A549 (cell line): ENCODE measurements around the gene PDS5A. TPM values are rescaled to one million over a fixed set of nuclear protein-coding genes. Genes with fewer than 3 reads are reported as not detected.

ENCODE experiments used
- ATAC-seq, 2 experiments: fragments of 200-7000 bp in 1 of 2; fragments of >200 bp in 1 of 2; cut with Nextera tagmentation in 1 of 2; cut with Tn5 transposase in 1 of 2; 3 replicates each; pipeline versions ENCODE4 v1.8.0 to v1.9.1; 2018 to 2020; ENCODE audit warnings: mild to moderate bottlenecking in 1 of 2, moderate library complexity in 1 of 2
- CTCF ChIA-PET: fragments of 300-600 bp; sonication (Branson Sonifier 250); formaldehyde crosslinking; extraction: SDS; loops from one replicate; lab custom pipeline; 2021; ENCODE audit warnings: antibody characterized with exemption, inconsistent platforms; lab: Yijun Ruan, JAX
- POLR2A ChIA-PET: fragments of 350-600 bp; formaldehyde crosslinking; extraction: SDS; loops from one replicate; lab custom pipeline; 2021; ENCODE audit warnings: antibody characterized with exemption, inconsistent platforms; lab: Yijun Ruan, JAX
- DNase-seq, 2 experiments: peaks; one replicate each; pipeline versions ENCODE4 v3.0.0 to v3.0.0-alpha.2; 2011 to 2016; ENCODE audit warnings: low read depth in 1 of 2, low spot score in 1 of 2
- FAIRE-seq: peaks from 2 replicates; lab custom pipeline; 2011; peaks lifted over from hg19 to GRCh38; lab: Jason Lieb, UNC
- H3K27ac ChIP-seq, 2 experiments: fragments of >200 bp; sonication (Bioruptor Twin); formaldehyde crosslinking; 3 replicates each; pipeline ENCODE4 v1.5.1; 2016 to 2017
- H3K4me1 ChIP-seq: fragments of >200 bp; sonication (Bioruptor Twin); formaldehyde crosslinking; 3 replicates; pipeline ENCODE4 v1.6.1; 2016
- H3K4me2 ChIP-seq: fragments of >200 bp; sonication (Bioruptor Twin); formaldehyde crosslinking; 3 replicates; pipeline ENCODE4 v1.6.1; 2016
- H3K4me3 ChIP-seq: fragments of >200 bp; sonication (Bioruptor Twin); formaldehyde crosslinking; 3 replicates; pipeline ENCODE4 v1.5.1; 2016
- H3K9me3 ChIP-seq: fragments of >200 bp; sonication (Bioruptor Twin); formaldehyde crosslinking; 3 replicates; pipeline ENCODE4 v1.6.1; 2016
- CBX2 ChIP-seq: fragments of 200-600 bp; sonication (generic); IDR thresholded peaks from 2 replicates; pipeline ENCODE4 v1.6.1; 2016; ENCODE audit warnings: low read depth, mild to moderate bottlenecking, borderline replicate concordance
- CHD4 ChIP-seq: fragments of 200-600 bp; sonication (generic); IDR thresholded peaks from 2 replicates; pipeline ENCODE4 v1.6.1; 2016; ENCODE audit warnings: antibody characterized with exemption, mild to moderate bottlenecking, borderline replicate concordance
- EP300 ChIP-seq, 2 experiments: fragments of >200 bp; sonication (Bioruptor Twin); formaldehyde crosslinking; IDR thresholded peaks; 2 replicates in 1 of 2; 3 replicates in 1 of 2; pipeline ENCODE4 v1.6.1; 2016 to 2017
- FOSL2 ChIP-seq, 2 experiments: fragments of 450-650 bp in 1 of 2; fragments of >200 bp in 1 of 2; sonication (Bioruptor Twin) in 1 of 2; formaldehyde crosslinking; IDR thresholded peaks; 2 replicates each; pipeline versions ENCODE4 v1.5.0 to v1.6.1; 2016 to 2020; ENCODE audit warnings: mild to moderate bottlenecking in 1 of 2, moderate library complexity in 1 of 2
- HEYL ChIP-seq: fragments of 250-450 bp; sonication (Bioruptor Pico); IDR thresholded peaks from 2 replicates; pipeline ENCODE4 v1.8.0; 2021; ENCODE audit warnings: mild to moderate bottlenecking, moderate library complexity
- HOXA7 ChIP-seq: fragments of 250-450 bp; sonication (Bioruptor Pico); IDR thresholded peaks from 2 replicates; pipeline ENCODE4 v1.5.0; 2020; ENCODE audit warnings: mild to moderate bottlenecking, moderate library complexity
- HOXB13 ChIP-seq: fragments of 250-450 bp; sonication (Bioruptor Pico); IDR thresholded peaks from 2 replicates; pipeline ENCODE4 v1.5.0; 2020; ENCODE audit warnings: low read depth, mild to moderate bottlenecking, moderate library complexity
- MAFK ChIP-seq: fragments of 450-650 bp; IDR thresholded peaks from 2 replicates; pipeline ENCODE4 v1.6.1; 2014; ENCODE audit not compliant: partially characterized antibody
- MYC ChIP-seq: IDR thresholded peaks from 2 replicates; pipeline ENCODE4 v1.6.1; 2012; ENCODE audit warnings: mild to moderate bottlenecking, inconsistent platforms, low read length, improper control_type of control experiment, borderline replicate concordance
- NR3C1 ChIP-seq: fragments of >200 bp; sonication (Bioruptor Twin); formaldehyde crosslinking; IDR thresholded peaks from 3 replicates; pipeline ENCODE4 v1.6.1; 2017
- PHF8 ChIP-seq: fragments of 200-600 bp; sonication (generic); IDR thresholded peaks from 2 replicates; pipeline ENCODE4 v1.6.1; 2016; ENCODE audit warnings: low read depth, mild to moderate bottlenecking, antibody characterized with exemption, moderate library complexity, borderline replicate concordance
- RCOR1 ChIP-seq: fragments of 150-350 bp; IDR thresholded peaks from 2 replicates; pipeline ENCODE4 v1.6.1; 2014; ENCODE audit warnings: antibody characterized with exemption, low read length, low read depth
- RNF2 ChIP-seq: fragments of 200-600 bp; sonication (generic); IDR thresholded peaks from 2 replicates; pipeline ENCODE4 v1.6.1; 2016; ENCODE audit warnings: low read depth, mild to moderate bottlenecking, antibody characterized with exemption, moderate library complexity, borderline replicate concordance
- TFCP2L1 ChIP-seq: fragments of 250-450 bp; sonication (Bioruptor Pico); IDR thresholded peaks from 2 replicates; pipeline ENCODE4 v1.5.0; 2021; ENCODE audit warnings: mild to moderate bottlenecking
- TP53 ChIP-seq: fragments of 250-450 bp; sonication (Bioruptor Pico); IDR thresholded peaks from 2 replicates; pipeline ENCODE4 v1.5.0; 2021; ENCODE audit warnings: mild to moderate bottlenecking, moderate library complexity
- ZSCAN20 ChIP-seq: fragments of 250-450 bp; sonication (Bioruptor Pico); IDR thresholded peaks from 2 replicates; pipeline ENCODE4 v1.8.0; 2022; ENCODE audit warnings: mild to moderate bottlenecking, moderate library complexity
- WGBS: methylation state at CpG from one replicate; pipeline ENCODE4 v1.1.6; 2017; ENCODE audit errors: missing lambda C conversion rate; 5-methylcytosine and 5-hydroxymethylcytosine counted together
- polyA plus RNA-seq, 4 experiments: library from polyadenylated mRNA; depleted of rRNA in 3 of 4; stranded (reverse); fragments of >200 nt; fragmentation: RNase III in 1 of 4; extraction: RNeasy Plus Mini Kit Qiagen cat#74134 plus additional on column Dnase treatment in 1 of 4; gene quantifications; 2 replicates in 3 of 4; 3 replicates in 1 of 4; pipeline ENCODE4 v1.2.3, GENCODE V29; 2011 to 2017
- TF ChIP-seq, protein P1 (sequence below): fragments of 200-600 bp; sonication (generic); IDR thresholded peaks from 2 replicates; pipeline ENCODE4 v1.6.1; 2016; ENCODE audit warnings: antibody characterized with exemption, mild to moderate bottlenecking, moderate library complexity
- TF ChIP-seq, protein P2 (sequence below): fragments of >200 bp; sonication (Bioruptor Twin); formaldehyde crosslinking; IDR thresholded peaks from 2 replicates; pipeline ENCODE4 v1.6.1; 2016
- TF ChIP-seq, protein P3 (sequence below): IDR thresholded peaks from 2 replicates; pipeline ENCODE4 v1.6.1; 2012
- TF ChIP-seq, protein P4 (sequence below): fragments of 250-450 bp; sonication (Bioruptor Pico); IDR thresholded peaks from 2 replicates; pipeline ENCODE4 v1.5.0; 2021; ENCODE audit warnings: mild to moderate bottlenecking, moderate library complexity, borderline replicate concordance

PDS5A gene
- polyA plus RNA-seq, 2 of the 4 experiments (the other 2 are of a cell fraction), result 33.0 to 87.5 TPM

- TF ChIP-seq TFCP2L1, result no peak
- TF ChIP-seq, all 56 proteins: peak for 0
Observed at GRCh38 chr4:39850727-39851126, 127.0 kb downstream of the PDS5A start (continued).

- CTCF ChIA-PET, result no interaction called here
- ATAC-seq (no peak), FAIRE-seq (no peak)
- no peak overlapping the region for H3K4me3 ChIP-seq
- WGBS, result 59% methylated on average over 1 of the region's 1 CpG
- TF ChIP-seq HOXA7 (CRISPR knock-in tag) (no peak), HOXB13 (CRISPR knock-in tag) (no peak), CBX2 (no peak), TP53 (CRISPR knock-in tag) (no peak), PHF8 (no peak), EP300 (IDR thresholded peaks at IDR 0.05) (no peak), MYC (no peak), RNF2 (no peak), TFCP2L1 (no peak), RCOR1 (no peak), HEYL (CRISPR knock-in tag) (no peak), NR3C1 (no peak)
- TF ChIP-seq, protein P1, sequence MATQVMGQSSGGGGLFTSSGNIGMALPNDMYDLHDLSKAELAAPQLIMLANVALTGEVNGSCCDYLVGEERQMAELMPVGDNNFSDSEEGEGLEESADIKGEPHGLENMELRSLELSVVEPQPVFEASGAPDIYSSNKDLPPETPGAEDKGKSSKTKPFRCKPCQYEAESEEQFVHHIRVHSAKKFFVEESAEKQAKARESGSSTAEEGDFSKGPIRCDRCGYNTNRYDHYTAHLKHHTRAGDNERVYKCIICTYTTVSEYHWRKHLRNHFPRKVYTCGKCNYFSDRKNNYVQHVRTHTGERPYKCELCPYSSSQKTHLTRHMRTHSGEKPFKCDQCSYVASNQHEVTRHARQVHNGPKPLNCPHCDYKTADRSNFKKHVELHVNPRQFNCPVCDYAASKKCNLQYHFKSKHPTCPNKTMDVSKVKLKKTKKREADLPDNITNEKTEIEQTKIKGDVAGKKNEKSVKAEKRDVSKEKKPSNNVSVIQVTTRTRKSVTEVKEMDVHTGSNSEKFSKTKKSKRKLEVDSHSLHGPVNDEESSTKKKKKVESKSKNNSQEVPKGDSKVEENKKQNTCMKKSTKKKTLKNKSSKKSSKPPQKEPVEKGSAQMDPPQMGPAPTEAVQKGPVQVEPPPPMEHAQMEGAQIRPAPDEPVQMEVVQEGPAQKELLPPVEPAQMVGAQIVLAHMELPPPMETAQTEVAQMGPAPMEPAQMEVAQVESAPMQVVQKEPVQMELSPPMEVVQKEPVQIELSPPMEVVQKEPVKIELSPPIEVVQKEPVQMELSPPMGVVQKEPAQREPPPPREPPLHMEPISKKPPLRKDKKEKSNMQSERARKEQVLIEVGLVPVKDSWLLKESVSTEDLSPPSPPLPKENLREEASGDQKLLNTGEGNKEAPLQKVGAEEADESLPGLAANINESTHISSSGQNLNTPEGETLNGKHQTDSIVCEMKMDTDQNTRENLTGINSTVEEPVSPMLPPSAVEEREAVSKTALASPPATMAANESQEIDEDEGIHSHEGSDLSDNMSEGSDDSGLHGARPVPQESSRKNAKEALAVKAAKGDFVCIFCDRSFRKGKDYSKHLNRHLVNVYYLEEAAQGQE, result no peak
- TF ChIP-seq, protein P2, sequence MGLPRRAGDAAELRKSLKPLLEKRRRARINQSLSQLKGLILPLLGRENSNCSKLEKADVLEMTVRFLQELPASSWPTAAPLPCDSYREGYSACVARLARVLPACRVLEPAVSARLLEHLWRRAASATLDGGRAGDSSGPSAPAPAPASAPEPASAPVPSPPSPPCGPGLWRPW, result no peak
- TF ChIP-seq, protein P3, sequence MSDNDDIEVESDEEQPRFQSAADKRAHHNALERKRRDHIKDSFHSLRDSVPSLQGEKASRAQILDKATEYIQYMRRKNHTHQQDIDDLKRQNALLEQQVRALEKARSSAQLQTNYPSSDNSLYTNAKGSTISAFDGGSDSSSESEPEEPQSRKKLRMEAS, result no peak
- TF ChIP-seq, protein P4, sequence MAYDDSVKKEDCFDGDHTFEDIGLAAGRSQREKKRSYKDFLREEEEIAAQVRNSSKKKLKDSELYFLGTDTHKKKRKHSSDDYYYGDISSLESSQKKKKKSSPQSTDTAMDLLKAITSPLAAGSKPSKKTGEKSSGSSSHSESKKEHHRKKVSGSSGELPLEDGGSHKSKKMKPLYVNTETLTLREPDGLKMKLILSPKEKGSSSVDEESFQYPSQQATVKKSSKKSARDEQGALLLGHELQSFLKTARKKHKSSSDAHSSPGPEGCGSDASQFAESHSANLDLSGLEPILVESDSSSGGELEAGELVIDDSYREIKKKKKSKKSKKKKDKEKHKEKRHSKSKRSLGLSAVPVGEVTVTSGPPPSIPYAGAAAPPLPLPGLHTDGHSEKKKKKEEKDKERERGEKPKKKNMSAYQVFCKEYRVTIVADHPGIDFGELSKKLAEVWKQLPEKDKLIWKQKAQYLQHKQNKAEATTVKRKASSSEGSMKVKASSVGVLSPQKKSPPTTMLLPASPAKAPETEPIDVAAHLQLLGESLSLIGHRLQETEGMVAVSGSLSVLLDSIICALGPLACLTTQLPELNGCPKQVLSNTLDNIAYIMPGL (CRISPR knock-in tag), result no peak
- TF ChIP-seq, all 56 proteins: peak for 0
- Histone ChIP-seq H3K9me3 (no peaks in the 10 kb centered on the region), H3K4me1 (peaks cover 20% of the 10 kb centered on the region), H3K4me2 (peak overlapping the region; percentile 9; the same call in 2 of the 3 replicates), H3K27ac (peak overlapping the region in 1 of 2 experiments; percentile 46; a peak in 1 of 6 replicates)
- DNase-seq, result no peak
- POLR2A ChIA-PET, result no interaction called here
Observed at GRCh38 chr4:39846705-39847104, 131.0 kb downstream of the PDS5A start.

DNA sequence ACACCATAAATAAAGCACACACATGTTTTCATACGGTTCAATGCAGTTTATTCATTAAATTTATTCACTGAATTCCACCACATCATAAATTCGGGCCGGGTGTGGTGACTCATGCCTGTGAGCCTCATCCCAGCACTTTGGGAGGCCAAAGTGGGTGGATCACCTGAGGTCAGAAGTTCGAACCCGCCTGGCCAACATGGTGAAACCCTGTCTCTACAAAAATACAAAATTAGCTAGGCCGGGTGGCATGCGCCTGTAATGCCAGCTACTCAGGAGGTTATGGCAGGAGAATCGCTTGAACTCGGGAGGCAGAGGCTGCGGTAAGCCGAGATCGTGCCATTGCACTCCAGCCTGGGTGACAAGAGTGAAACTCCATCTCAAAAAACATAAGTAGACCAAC is 131.6 kb downstream of the PDS5A start:
- POLR2A ChIA-PET, result no interaction called here
- H3K27ac ChIP-seq, result peak overlapping the region; percentile 46 to 65; a peak in 3 of 6 replicates
- H3K9me3 ChIP-seq, result no peaks in the 10 kb centered on the region
- peaks cover 20% of the 10 kb centered on the region for H3K4me1 ChIP-seq
- DNase-seq (peak in 1 of 2 experiments; percentile 18), FAIRE-seq (no peak), ATAC-seq (no peak)
- H3K4me2 ChIP-seq, result peak overlapping the region; percentile 9; the same call in 2 of the 3 replicates
- no peak for TF ChIP-seq FOSL2 (IDR thresholded peaks at IDR 0.05)
- TF ChIP-seq FOSL2 (CRISPR knock-in tag; IDR thresholded peaks at IDR 0.05), result peak; percentile 42; the same call in 1 of the 2 replicates
- no peak for TF ChIP-seq ZSCAN20 (CRISPR knock-in tag)
- TF ChIP-seq HOXB13 (CRISPR knock-in tag), result no peak
- no peak for TF ChIP-seq CHD4
- no peak for TF ChIP-seq MAFK
- CTCF ChIA-PET, result no interaction called here
- H3K4me3 ChIP-seq, result no peak overlapping the region
- 63% methylated on average over 12 of the region's 12 CpGs for WGBS
